ENCODE measurements around the gene ZNF827.
"Not testable (repeated sequence)": the region's sequence is repeated elsewhere in the genome, so short reads cannot be mapped to it uniquely, and the experiment has no call there.

Gene ZNF827

DNA sequence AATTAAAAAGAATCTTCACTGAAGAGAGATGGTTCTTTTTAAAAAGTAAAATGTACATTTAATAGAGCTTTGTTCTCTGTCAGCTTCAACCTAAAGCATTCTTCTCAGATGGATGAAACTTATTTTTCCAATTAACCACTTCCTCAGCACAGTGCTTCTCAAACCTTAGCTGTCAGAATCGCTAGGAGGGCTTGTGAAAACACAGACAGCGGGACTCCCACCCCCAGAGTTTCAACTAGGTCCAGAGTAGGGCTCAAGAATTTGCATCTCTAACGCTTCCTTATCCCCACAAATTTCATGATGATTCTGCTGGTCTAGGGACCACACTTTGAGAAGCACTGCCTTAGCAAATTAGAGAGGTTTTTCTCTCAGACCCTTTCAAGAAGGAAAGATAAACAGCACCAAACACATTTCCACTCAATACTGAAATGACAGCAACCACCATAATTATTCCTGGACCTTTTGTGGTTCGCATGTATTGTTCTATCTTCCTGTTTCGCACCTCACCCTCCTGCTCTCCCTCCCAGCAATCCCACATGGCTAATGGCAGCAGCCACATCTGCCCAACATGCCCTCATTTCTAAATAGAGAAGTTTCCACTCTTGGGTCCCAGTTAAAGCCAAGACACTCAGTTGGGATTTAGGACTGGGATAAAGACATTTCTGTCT is 73.2 kb downstream of the ZNF827 start:
- DNase-seq (ENCODE audit: low spot score) (no peak), FAIRE-seq (no peak)

DNA sequence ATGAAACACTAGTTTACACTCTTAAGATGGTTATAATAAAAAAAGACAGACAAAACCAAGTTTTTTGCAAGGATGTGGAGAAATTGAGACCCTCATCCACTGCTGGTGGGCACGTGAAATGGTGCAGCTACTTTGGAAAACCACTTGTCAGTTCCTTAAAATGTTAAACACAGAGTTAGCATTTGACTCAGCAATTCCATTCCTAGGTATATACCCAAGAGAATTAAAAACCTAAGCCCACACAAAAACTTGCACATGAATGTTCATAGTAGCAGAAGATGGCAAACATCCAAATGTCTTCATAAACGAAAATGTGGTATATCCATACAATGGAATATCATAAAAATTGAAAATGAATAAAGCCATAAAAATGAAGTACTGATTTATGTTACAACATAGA is 75.4 kb downstream of the ZNF827 start:
- FAIRE-seq: no peak
- DNase-seq (ENCODE audit: low spot score): no peak

DNA sequence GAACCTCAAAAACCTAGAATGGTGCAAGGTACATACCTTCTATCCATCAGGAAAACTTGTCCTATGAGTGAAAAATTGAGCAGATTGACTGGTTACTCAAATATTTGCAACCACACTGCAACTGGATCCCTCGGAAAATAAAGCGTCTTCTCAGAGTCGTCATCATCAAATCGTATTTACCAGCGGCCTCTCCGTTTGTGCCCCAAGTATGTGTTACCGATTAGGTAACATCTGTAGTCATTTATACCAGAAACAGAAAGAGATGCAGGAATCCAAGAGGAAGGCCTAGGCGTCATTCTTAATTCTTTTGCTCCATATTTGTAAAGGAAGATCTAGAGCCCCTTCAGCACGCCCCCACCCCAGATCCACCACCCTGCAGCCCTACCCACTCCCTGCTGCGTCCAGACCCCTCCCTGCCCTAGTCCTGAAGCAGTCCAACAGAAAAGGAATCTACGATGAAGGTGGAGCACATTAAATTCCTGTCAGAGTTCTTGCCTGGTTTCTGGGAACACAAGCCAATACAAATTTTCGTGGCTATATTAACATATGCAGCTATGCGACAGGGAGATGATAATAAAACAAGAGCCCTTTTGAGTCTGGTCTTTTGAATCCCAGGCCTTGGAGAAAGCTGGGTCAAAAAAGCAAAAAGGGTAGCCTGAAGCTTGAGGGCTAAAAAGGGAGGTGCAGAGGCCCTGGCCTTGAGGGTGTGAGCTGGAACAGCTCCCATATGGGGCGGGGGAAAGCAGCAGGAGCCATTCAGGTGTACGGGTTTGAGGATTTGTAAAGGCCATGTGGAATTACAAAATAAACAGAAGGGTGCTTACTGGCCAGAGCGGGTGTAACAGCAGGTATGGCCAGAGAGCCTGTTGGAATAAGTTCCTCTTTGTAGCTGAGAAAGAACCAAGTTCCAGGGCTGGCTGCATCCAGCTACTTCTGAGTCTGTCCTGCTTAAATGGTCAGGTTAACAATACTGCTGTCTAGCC is 77.0 kb downstream of the ZNF827 start:
- FAIRE-seq (no peak), DNase-seq (ENCODE audit: low spot score) (no peak)

- DNase-seq (ENCODE audit: low spot score) (no peak), FAIRE-seq (no peak)
Measured at GRCh38 chr4:145860897-145861296, 77.7 kb downstream of the ZNF827 start.

DNA sequence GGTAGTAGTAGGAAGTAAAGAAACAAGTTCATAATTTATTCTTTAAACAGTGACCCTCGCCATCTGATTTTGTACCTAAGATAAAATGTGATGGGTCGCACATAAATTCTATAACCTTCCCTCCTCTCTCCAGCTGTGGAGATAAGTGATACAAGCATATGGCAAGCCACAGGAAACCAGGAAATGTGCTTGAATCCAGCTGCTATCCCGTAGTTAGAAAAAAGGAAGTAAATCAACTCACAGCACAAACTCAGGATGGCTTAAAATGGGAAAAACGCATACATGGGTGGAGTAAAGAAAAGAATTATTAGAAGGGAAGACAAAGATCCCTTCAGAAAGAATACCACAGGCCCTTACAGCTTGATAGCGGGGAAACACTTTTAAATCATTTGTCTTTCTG is 78.2 kb downstream of the ZNF827 start:
- DNase-seq (ENCODE audit: low spot score) (no peak), FAIRE-seq (no peak)

GRCh38 chr4:145859926-145860325 is 78.7 kb downstream of the ZNF827 start:
- FAIRE-seq: no peak
- no peak for DNase-seq (ENCODE audit: low spot score)

- DNase-seq (ENCODE audit: low spot score): no peak
- FAIRE-seq: no peak
Measured at GRCh38 chr4:145859426-145859825, 79.2 kb downstream of the ZNF827 start.

- DNase-seq (ENCODE audit: low spot score): no peak
- FAIRE-seq: no peak
Measured at GRCh38 chr4:145852256-145852839, 86.3 kb downstream of the ZNF827 start.

GRCh38 chr4:145851511-145852201 is 87.0 kb downstream of the ZNF827 start:
- FAIRE-seq (no peak), DNase-seq (ENCODE audit: low spot score) (no peak)

DNA sequence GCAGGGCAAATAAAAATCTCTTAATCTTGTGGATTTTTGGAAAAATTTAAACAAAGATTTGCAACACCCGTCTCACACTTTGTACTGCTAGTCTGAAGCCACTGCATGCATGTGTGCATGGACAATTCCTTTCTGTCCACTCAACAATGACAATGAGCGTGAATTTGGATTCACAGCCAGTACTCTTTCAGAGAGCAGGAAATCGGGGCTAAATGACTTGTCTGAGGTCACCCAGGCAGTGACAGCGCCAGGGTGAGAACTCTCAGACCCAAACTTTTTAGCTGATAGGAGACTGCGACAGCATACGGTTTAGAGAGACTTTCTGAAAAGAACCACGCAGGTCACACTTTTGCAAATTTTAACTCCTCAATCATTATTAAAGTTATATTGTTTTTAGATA is 90.9 kb downstream of the ZNF827 start:
- DNase-seq (ENCODE audit: low spot score) (no peak), FAIRE-seq (no peak)

DNA sequence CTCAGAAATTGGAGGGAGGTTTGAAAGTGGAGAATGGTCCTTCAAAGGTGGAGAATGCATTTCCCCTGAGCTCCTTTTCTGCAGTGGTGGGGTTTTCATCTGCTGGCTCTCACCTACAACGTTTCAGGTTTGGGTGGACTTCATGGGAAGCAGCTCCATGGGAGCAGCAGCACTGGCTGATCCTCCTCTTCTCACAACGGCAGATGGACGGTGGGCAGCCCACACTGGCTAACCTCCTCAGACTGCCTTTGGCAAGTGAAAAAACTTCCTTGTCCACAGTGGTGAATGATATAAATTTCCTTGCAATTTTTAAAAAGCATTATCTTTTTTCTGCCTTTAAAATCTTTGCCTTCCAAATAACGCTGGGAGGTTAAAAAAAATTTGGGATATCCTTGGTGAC is 93.5 kb downstream of the ZNF827 start:
- no peak for DNase-seq (ENCODE audit: low spot score)
- no peak for FAIRE-seq

- FAIRE-seq (no peak), DNase-seq (ENCODE audit: low spot score) (no peak)
Measured at GRCh38 chr4:145843639-145844038, 95.0 kb downstream of the ZNF827 start.

GRCh38 chr4:145843148-145843547 is 95.5 kb downstream of the ZNF827 start:
- FAIRE-seq (no peak), DNase-seq (ENCODE audit: low spot score) (no peak)

- DNase-seq (ENCODE audit: low spot score) (no peak), FAIRE-seq (no peak)
Measured at GRCh38 chr4:145842224-145842887, 96.3 kb downstream of the ZNF827 start.

GRCh38 chr4:145840801-145841200 is 97.8 kb downstream of the ZNF827 start:
- DNase-seq (ENCODE audit: low spot score): no peak
- no peak for FAIRE-seq

- FAIRE-seq (no peak), DNase-seq (ENCODE audit: low spot score) (peak; percentile 38)
Measured at GRCh38 chr4:145840162-145840768, 98.4 kb downstream of the ZNF827 start.

DNA sequence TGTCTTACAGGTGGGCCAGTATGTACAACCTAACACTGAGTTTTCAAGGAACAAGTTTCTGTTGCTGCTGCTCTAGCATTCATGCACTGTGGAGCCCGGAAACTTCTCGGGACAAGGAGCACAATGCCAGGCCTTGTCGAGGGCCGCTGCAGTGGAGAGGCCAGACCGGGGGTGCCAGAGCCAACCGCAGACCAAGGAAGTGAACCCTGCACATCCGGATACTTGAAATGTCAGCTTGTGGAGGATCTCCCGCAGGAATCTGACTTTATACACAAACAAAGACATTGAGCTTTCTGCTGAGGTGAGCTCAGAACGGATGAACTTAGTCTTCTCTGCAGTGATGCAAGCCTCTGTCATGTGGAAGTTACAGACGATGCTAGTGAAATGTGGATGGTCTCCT is 99.5 kb downstream of the ZNF827 start:
- FAIRE-seq (no peak), DNase-seq (ENCODE audit: low spot score) (no peak)

GRCh38 chr4:145832384-145832783 is 106.2 kb downstream of the ZNF827 start:
- not testable (repeated sequence) for FAIRE-seq; DNase-seq (ENCODE audit: low spot score)

- DNase-seq (ENCODE audit: low spot score): no peak
- FAIRE-seq: no peak
Measured at GRCh38 chr4:145830699-145831098, 107.9 kb downstream of the ZNF827 start.

DNA sequence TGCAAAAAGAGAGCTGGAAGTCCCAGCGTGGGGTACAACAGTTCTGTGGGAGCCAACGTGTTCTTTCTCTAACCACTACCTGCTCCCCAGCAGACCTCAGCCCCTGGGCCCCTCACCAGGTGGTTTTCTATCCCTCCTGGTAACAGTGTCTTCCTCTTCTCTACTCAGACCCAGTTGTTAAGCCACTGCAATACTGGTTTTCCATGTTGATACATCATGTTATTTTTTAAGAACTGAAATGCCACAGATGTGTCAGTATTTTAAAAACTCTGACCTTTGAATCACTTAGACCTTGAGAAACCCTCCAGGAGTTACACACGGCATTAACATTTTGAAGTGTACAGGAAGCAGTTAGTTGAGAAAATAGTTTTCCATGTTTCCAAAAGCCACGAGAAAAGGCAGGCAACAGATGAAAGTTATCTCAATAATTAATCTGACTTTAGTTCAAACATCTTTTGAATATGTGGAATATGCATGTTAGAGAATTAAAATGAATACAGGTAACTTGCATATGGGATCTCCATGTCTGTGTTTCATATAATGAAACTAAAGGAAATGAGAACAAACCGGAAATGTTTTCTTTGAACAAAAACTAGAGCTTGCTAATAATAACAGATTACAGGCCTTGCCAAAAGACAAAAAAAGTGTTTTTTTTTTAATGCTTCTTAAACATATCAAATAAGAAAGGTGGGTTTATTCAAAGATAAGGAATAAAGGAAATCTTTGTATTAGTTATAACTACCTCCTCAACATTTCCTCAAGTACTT is 108.8 kb downstream of the ZNF827 start:
- FAIRE-seq (no peak), DNase-seq (ENCODE audit: low spot score) (no peak)

Data from urothelium cell line (cell line).